Stimulated activated effector memory CD8-positive, alpha-beta T cell treated with anti-CD3 and anti-CD28 coated beads, Interleukin-12 subunit alpha, Interleukin-12 subunit beta, amount 100 ng/mL, for 72 hours (primary cell): ENCODE results near the gene CREB5.

Experiments
- ATAC-seq: fragments of 150-1000 bp; cut with Tn5 transposase; 2 replicates; pipeline ENCODE4 v1.10.0; 2021
- DNase-seq, 2 donors: peaks; one replicate each; pipeline ENCODE4 v3.0.0; 2021 to 2022; ENCODE audit warnings: low spot score in 2 of 2
- H3K27ac Mint-ChIP-seq: one replicate; pipeline ENCODE4 v1.8.0; 2022; ENCODE audit warnings: mild to moderate bottlenecking, mixed read lengths
- H3K36me3 Mint-ChIP-seq: one replicate; pipeline ENCODE4 v1.8.0; 2022; ENCODE audit warnings: mild to moderate bottlenecking, mixed read lengths
- H3K4me1 Mint-ChIP-seq: one replicate; pipeline ENCODE4 v1.8.0; 2022; ENCODE audit warnings: mixed read lengths
- H3K4me3 Mint-ChIP-seq: one replicate; pipeline ENCODE4 v1.8.0; 2022; ENCODE audit warnings: mild to moderate bottlenecking, mixed read lengths
- H3K9me3 Mint-ChIP-seq: one replicate; pipeline ENCODE4 v1.8.0; 2022; ENCODE audit warnings: mixed read lengths

The CREB5 gene

GRCh38 chr7:28714459-28715120, 302.3 kb downstream of the CREB5 start:
- ATAC-seq, result no peak
- no peaks in the 10 kb centered on the region for H3K4me1 Mint-ChIP-seq

GRCh38 chr7:28717445-28718054, 305.2 kb downstream of the CREB5 start:
- DNase-seq, result no peak
- H3K9me3 Mint-ChIP-seq, result no peaks in the 10 kb centered on the region
- H3K4me3 Mint-ChIP-seq, result no peak overlapping the region
- no peak overlapping the region for H3K27ac Mint-ChIP-seq
- no peak for ATAC-seq
- no peaks in the 10 kb centered on the region for H3K4me1 Mint-ChIP-seq
- no peaks in the 10 kb centered on the region for H3K36me3 Mint-ChIP-seq

More at GRCh38 chr7:28714459-28715120, 302.3 kb downstream of the CREB5 start:
- no peak for DNase-seq
- no peaks in the 10 kb centered on the region for H3K36me3 Mint-ChIP-seq
- H3K4me3 Mint-ChIP-seq, result no peak overlapping the region
- no peaks in the 10 kb centered on the region for H3K9me3 Mint-ChIP-seq
- H3K27ac Mint-ChIP-seq, result no peak overlapping the region

GRCh38 chr7:28718055-28718481, 305.8 kb downstream of the CREB5 start:
- Mint-ChIP-seq H3K4me3 (no peak overlapping the region), H3K9me3 (no peaks in the 10 kb centered on the region), H3K27ac (no peak overlapping the region), H3K4me1 (no peaks in the 10 kb centered on the region), H3K36me3 (no peaks in the 10 kb centered on the region)
- ATAC-seq (no peak), DNase-seq (no peak)

- DNase-seq (no peak), ATAC-seq (no peak)
- no peaks in the 10 kb centered on the region for H3K9me3 Mint-ChIP-seq
- no peaks in the 10 kb centered on the region for H3K36me3 Mint-ChIP-seq
- no peak overlapping the region for H3K27ac Mint-ChIP-seq
- no peaks in the 10 kb centered on the region for H3K4me1 Mint-ChIP-seq
- no peak overlapping the region for H3K4me3 Mint-ChIP-seq
Observed at GRCh38 chr7:28718545-28718944, 306.2 kb downstream of the CREB5 start.

- no peak overlapping the region for H3K4me3 Mint-ChIP-seq
- no peaks in the 10 kb centered on the region for H3K36me3 Mint-ChIP-seq
- ATAC-seq (no peak), DNase-seq (no peak)
- no peaks in the 10 kb centered on the region for H3K9me3 Mint-ChIP-seq
- H3K4me1 Mint-ChIP-seq, result no peaks in the 10 kb centered on the region
- H3K27ac Mint-ChIP-seq, result no peak overlapping the region
Observed at GRCh38 chr7:28722684-28723083, 310.4 kb downstream of the CREB5 start.

GRCh38 chr7:28723336-28723735, 311.0 kb downstream of the CREB5 start:
- H3K27ac Mint-ChIP-seq, result no peak overlapping the region
- no peaks in the 10 kb centered on the region for H3K4me1 Mint-ChIP-seq
- ATAC-seq (no peak), DNase-seq (no peak)
- H3K9me3 Mint-ChIP-seq, result no peaks in the 10 kb centered on the region
- H3K4me3 Mint-ChIP-seq, result no peak overlapping the region
- H3K36me3 Mint-ChIP-seq, result no peaks in the 10 kb centered on the region

GRCh38 chr7:28724563-28724962, 312.2 kb downstream of the CREB5 start:
- no peak for ATAC-seq
- H3K4me3 Mint-ChIP-seq, result no peak overlapping the region
- no peak for DNase-seq
- no peaks in the 10 kb centered on the region for H3K4me1 Mint-ChIP-seq
- H3K9me3 Mint-ChIP-seq, result no peaks in the 10 kb centered on the region
- no peaks in the 10 kb centered on the region for H3K36me3 Mint-ChIP-seq
- no peak overlapping the region for H3K27ac Mint-ChIP-seq

- H3K27ac Mint-ChIP-seq, result no peak overlapping the region
- no peak for DNase-seq
- H3K36me3 Mint-ChIP-seq, result no peaks in the 10 kb centered on the region
- no peaks in the 10 kb centered on the region for H3K9me3 Mint-ChIP-seq
- no peaks in the 10 kb centered on the region for H3K4me1 Mint-ChIP-seq
- no peak for ATAC-seq
- H3K4me3 Mint-ChIP-seq, result no peak overlapping the region
Observed at GRCh38 chr7:28725045-28725642, 312.8 kb downstream of the CREB5 start.

GRCh38 chr7:28725911-28726310, 313.6 kb downstream of the CREB5 start:
- H3K4me3 Mint-ChIP-seq, result no peak overlapping the region
- no peak for DNase-seq
- no peak for ATAC-seq
- H3K27ac Mint-ChIP-seq, result no peak overlapping the region
- H3K9me3 Mint-ChIP-seq, result no peaks in the 10 kb centered on the region
- no peaks in the 10 kb centered on the region for H3K36me3 Mint-ChIP-seq
- H3K4me1 Mint-ChIP-seq, result no peaks in the 10 kb centered on the region

- no peak for DNase-seq
- Mint-ChIP-seq H3K27ac (no peak overlapping the region), H3K4me1 (no peaks in the 10 kb centered on the region), H3K4me3 (no peak overlapping the region), H3K9me3 (no peaks in the 10 kb centered on the region), H3K36me3 (no peaks in the 10 kb centered on the region)
- ATAC-seq, result no peak
Observed at GRCh38 chr7:28726555-28726954, 314.2 kb downstream of the CREB5 start.

- Mint-ChIP-seq H3K36me3 (no peaks in the 10 kb centered on the region), H3K27ac (no peak overlapping the region), H3K9me3 (no peaks in the 10 kb centered on the region), H3K4me1 (no peaks in the 10 kb centered on the region), H3K4me3 (no peak overlapping the region)
- DNase-seq, result no peak
- no peak for ATAC-seq
Observed at GRCh38 chr7:28729281-28729680, 317.0 kb downstream of the CREB5 start.

GRCh38 chr7:28729727-28730126, 317.4 kb downstream of the CREB5 start:
- DNase-seq, result no peak
- H3K36me3 Mint-ChIP-seq, result no peaks in the 10 kb centered on the region
- H3K9me3 Mint-ChIP-seq, result no peaks in the 10 kb centered on the region
- H3K4me3 Mint-ChIP-seq, result no peak overlapping the region
- no peaks in the 10 kb centered on the region for H3K4me1 Mint-ChIP-seq
- H3K27ac Mint-ChIP-seq, result no peak overlapping the region
- no peak for ATAC-seq

GRCh38 chr7:28731092-28731658, 318.9 kb downstream of the CREB5 start:
- Mint-ChIP-seq H3K4me3 (no peak overlapping the region), H3K27ac (no peak overlapping the region), H3K36me3 (no peaks in the 10 kb centered on the region), H3K9me3 (no peaks in the 10 kb centered on the region), H3K4me1 (no peaks in the 10 kb centered on the region)
- ATAC-seq (no peak), DNase-seq (no peak)

GRCh38 chr7:28732071-28732869, 320.0 kb downstream of the CREB5 start:
- H3K27ac Mint-ChIP-seq, result no peak overlapping the region
- H3K4me1 Mint-ChIP-seq, result no peaks in the 10 kb centered on the region
- DNase-seq, result no peak
- H3K36me3 Mint-ChIP-seq, result no peaks in the 10 kb centered on the region
- H3K9me3 Mint-ChIP-seq, result no peaks in the 10 kb centered on the region
- ATAC-seq, result no peak
- H3K4me3 Mint-ChIP-seq, result no peak overlapping the region

GRCh38 chr7:28733035-28733434, 320.7 kb downstream of the CREB5 start:
- no peaks in the 10 kb centered on the region for H3K9me3 Mint-ChIP-seq
- no peaks in the 10 kb centered on the region for H3K4me1 Mint-ChIP-seq
- DNase-seq (no peak), ATAC-seq (no peak)
- no peak overlapping the region for H3K27ac Mint-ChIP-seq
- no peaks in the 10 kb centered on the region for H3K36me3 Mint-ChIP-seq
- no peak overlapping the region for H3K4me3 Mint-ChIP-seq
